Activated CD8-positive, alpha-beta memory T cell treated with anti-CD3 and anti-CD28 coated beads, Interleukin-2, amount 50 U/mL, for 4 hours (primary cell): ENCODE results near the gene PLSCR5.

Experiments used
- DNase-seq: peaks from one replicate; pipeline ENCODE4 v3.0.0-alpha.2; 2020

PLSCR5 gene

DNA sequence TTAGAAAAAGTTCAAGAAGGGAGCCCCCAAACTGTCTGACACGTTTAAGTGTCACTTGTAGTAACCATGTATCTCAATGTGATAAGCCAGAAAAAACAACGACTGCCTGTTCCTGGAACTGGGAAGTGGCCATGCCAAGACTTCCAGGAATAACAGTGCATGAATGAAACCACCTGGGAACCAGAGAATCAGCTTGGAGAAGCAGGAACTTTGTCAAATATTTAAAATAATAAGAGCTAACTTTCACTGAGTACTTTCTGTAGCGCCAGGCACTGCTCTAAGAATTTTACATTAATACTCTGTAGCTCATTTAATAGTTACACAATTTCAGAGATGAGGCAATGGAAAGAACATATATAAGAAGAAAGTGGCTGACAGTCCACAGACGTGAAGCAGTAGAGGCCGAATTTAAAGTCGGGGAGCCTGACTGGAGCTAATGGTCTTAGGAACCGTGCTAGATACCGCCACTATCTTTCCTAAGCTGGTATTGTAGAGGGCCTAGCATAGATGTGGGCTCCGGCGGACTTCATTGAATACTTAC, 61.6 kb downstream of the PLSCR5 start:
- no peak for DNase-seq

GRCh38 chr3:146542978-146543377, 62.2 kb downstream of the PLSCR5 start:
- no peak for DNase-seq

GRCh38 chr3:146542179-146542578, 63.0 kb downstream of the PLSCR5 start:
- DNase-seq = no peak

DNA sequence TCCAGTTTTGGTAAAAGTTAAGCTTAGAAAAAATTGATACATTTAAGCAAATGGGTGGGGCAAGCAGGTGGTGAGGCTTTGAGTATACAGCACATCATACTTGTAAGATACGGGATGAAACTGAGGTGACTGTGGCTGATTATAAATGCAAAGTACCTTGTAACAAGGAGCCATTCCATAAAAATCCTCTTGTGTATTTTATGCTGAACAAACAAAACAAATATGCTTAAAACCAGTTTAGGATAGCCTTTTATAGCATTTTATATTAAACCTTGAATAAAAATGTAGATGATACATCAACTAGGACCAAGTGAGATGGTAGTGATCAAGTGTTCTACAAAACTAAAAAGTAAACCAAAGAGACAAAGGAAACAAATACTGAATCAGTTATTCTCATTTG, 64.2 kb downstream of the PLSCR5 start:
- no peak for DNase-seq

- no peak for DNase-seq
Observed at GRCh38 chr3:146540236-146540635, 64.9 kb downstream of the PLSCR5 start.

DNA sequence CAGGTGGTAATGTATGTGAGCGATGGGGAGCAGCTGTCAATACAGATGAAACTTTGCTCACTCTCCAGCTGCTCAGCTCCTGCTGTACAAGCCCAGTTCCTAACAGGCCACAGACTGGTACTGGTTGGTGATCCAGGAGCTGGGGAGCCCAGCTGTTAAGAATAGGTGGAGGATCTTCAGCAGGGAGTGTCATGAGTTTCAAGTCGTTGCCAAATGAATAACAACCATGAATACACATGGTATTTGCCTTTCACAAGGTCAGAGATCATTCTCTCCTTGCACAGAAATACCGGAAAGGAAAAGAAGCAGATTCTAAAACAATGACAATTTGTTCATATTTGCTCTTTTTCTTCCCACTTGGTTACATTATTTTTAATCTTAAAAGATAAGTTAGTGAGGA, 65.8 kb downstream of the PLSCR5 start:
- no peak for DNase-seq

GRCh38 chr3:146537603-146538002, 67.5 kb downstream of the PLSCR5 start:
- no peak for DNase-seq

- no peak for DNase-seq
Observed at GRCh38 chr3:146536681-146537080, 68.5 kb downstream of the PLSCR5 start.
